HCT116 (cell line): ENCODE results near the gene SMYD3. TPM values are rescaled to one million over a fixed set of nuclear protein-coding genes. Genes with fewer than 3 reads are reported as not detected.

Experiments
- ATAC-seq: fragments of 200-7000 bp; cut with Tn5 transposase; 2 replicates; pipeline ENCODE4 v1.9.1; 2020; ENCODE audit warnings: mild to moderate bottlenecking, moderate library complexity
- BruUV-seq: library from RNA; stranded (reverse); fragments of 400-500 nt; replicated peaks from 2 replicates; lab custom pipeline; 2021; lab: Mats Ljungman, UMichigan
- CTCF ChIA-PET: fragments of 300-600 bp; sonication (Branson Sonifier 250); formaldehyde crosslinking; loops from one replicate; lab custom pipeline; 2021; ENCODE audit warnings: antibody characterized with exemption; lab: Charles Lee
- POLR2A ChIA-PET: fragments of 300-600, 350-600 bp; sonication (Branson Sonifier 250); formaldehyde crosslinking; loops from one replicate; lab custom pipeline; 2021; ENCODE audit warnings: antibody characterized with exemption; lab: Charles Lee
- RAD21 ChIA-PET, 2 experiments: fragments of 300-600 bp; sonication (Branson Sonifier 250); formaldehyde crosslinking; loops; one replicate each; lab custom pipeline; 2023; ENCODE audit warnings: low total read pairs in 2 of 2; ENCODE audit not compliant: uncharacterized antibody in 2 of 2, unreplicated experiment in 2 of 2, low non-redundant PET in 1 of 2; lab: Charles Lee
- DNase-seq: peaks from one replicate; pipeline ENCODE4 v3.0.0-alpha.2; 2010; ENCODE audit warnings: low read depth, low spot score
- H2AFZ ChIP-seq: fragments of 200-600 bp; shearing (Covaris generic), sonication (generic); 2 replicates; pipeline ENCODE4 v1.6.1; 2017; ENCODE audit warnings: low read depth, mixed run types, mixed read lengths, antibody characterized with exemption, low read length; ENCODE audit not compliant: poor library complexity, severe bottlenecking
- H3K27ac ChIP-seq: 2 replicates; pipeline ENCODE4 v1.5.1; 2012; ENCODE audit warnings: low read depth, low read length
- H3K27me3 ChIP-seq: fragments of 200-600 bp; sonication (generic); 2 replicates; pipeline ENCODE4 v1.6.1; 2016; ENCODE audit warnings: mixed run types, low read length, mixed read lengths; ENCODE audit not compliant: insufficient read depth
- H3K36me3 ChIP-seq, 2 experiments: fragments of 200-500 bp in 1 of 2; fragments of 200-600 bp in 1 of 2; sonication (Bioruptor generic) in 1 of 2; sonication (generic) in 1 of 2; 2 replicates each; pipeline versions ENCODE4 v1.5.1 to v1.6.1; 2014 to 2016; ENCODE audit warnings: low read length in 2 of 2, inconsistent platforms in 1 of 2, mixed read lengths in 1 of 2, mixed run types in 1 of 2; ENCODE audit not compliant: insufficient read depth in 2 of 2, control insufficient read depth in 1 of 2
- H3K4me1 ChIP-seq, 2 experiments: fragments of 200-600 bp in 1 of 2; sonication (generic) in 1 of 2; 2 replicates each; pipeline versions ENCODE4 v1.5.1 to v1.6.1; 2012 to 2017; ENCODE audit warnings: low read length in 2 of 2, inconsistent platforms in 1 of 2, mild to moderate bottlenecking in 1 of 2, mixed read lengths in 1 of 2, mixed run types in 1 of 2, moderate library complexity in 1 of 2; ENCODE audit not compliant: insufficient read depth in 2 of 2, control insufficient read depth in 1 of 2
- H3K4me2 ChIP-seq: fragments of 200-600 bp; sonication (generic); 2 replicates; pipeline ENCODE4 v1.6.1; 2017; ENCODE audit warnings: mixed run types, low read length, mixed read lengths
- H3K4me3 ChIP-seq, 2 experiments: fragments of 200-600 bp in 1 of 2; sonication (generic) in 1 of 2; replicated peaks in 1 of 2; 2 replicates each; pipeline ENCODE4 v1.5.1; 2011 to 2016; ENCODE audit warnings: low read length in 2 of 2, control low read depth in 1 of 2, low read depth in 1 of 2, mild to moderate bottlenecking in 1 of 2, mixed read lengths in 1 of 2, mixed run types in 1 of 2
- H3K79me2 ChIP-seq: fragments of 200-600 bp; sonication (generic); 2 replicates; pipeline ENCODE4 v1.6.1; 2017; ENCODE audit warnings: mild to moderate bottlenecking, mixed run types, low read length, moderate library complexity, mixed read lengths; ENCODE audit not compliant: insufficient read depth
- H3K9ac ChIP-seq: fragments of 200-600 bp; sonication (generic); 2 replicates; pipeline ENCODE4 v1.6.1; 2016; ENCODE audit warnings: low read length, mixed read lengths
- H3K9me2 ChIP-seq: fragments of 200-600 bp; sonication (generic), shearing (Covaris generic); 2 replicates; pipeline ENCODE4 v1.6.1; 2017; ENCODE audit warnings: mixed run types, mild to moderate bottlenecking, moderate library complexity; ENCODE audit not compliant: insufficient read depth
- H3K9me3 ChIP-seq, 2 experiments: fragments of 200-500 bp in 1 of 2; fragments of 200-600 bp in 1 of 2; sonication (Bioruptor generic) in 1 of 2; sonication (generic) in 1 of 2; 2 replicates each; pipeline ENCODE4 v1.6.1; 2014 to 2017; ENCODE audit warnings: low read length in 2 of 2, mixed read lengths in 2 of 2, inconsistent platforms in 1 of 2, low read depth in 1 of 2, mild to moderate bottlenecking in 1 of 2, mixed run types in 1 of 2, moderate library complexity in 1 of 2; ENCODE audit not compliant: control insufficient read depth in 1 of 2, insufficient read depth in 1 of 2
- H4K20me1 ChIP-seq: fragments of 200-600 bp; sonication (generic), shearing (Covaris generic); 2 replicates; pipeline ENCODE4 v1.6.1; 2017; ENCODE audit warnings: mixed run types, mild to moderate bottlenecking, moderate library complexity; ENCODE audit not compliant: insufficient read depth
- CBX3 ChIP-seq: IDR thresholded peaks from 2 replicates; pipeline ENCODE4 v1.6.1; 2012; ENCODE audit warnings: low read depth
- CEBPB ChIP-seq: IDR thresholded peaks from 2 replicates; pipeline ENCODE4 v1.6.1; 2012; ENCODE audit warnings: low read depth
- EGR1 ChIP-seq: IDR thresholded peaks from 2 replicates; pipeline ENCODE4 v1.6.1; 2012; ENCODE audit warnings: low read depth
- ELF1 ChIP-seq: IDR thresholded peaks from 2 replicates; pipeline ENCODE4 v1.6.1; 2012; ENCODE audit warnings: low read depth, borderline replicate concordance
- EZH2 ChIP-seq: fragments of 200-600 bp; sonication (generic); IDR thresholded peaks from 2 replicates; pipeline ENCODE4 v1.6.1; 2017; ENCODE audit warnings: antibody characterized with exemption, mixed run types
- EZH2phosphoT487 ChIP-seq: fragments of 200-600 bp; IDR thresholded peaks from 2 replicates; pipeline ENCODE4 v1.6.1; 2018; ENCODE audit warnings: antibody characterized with exemption, borderline replicate concordance
- FOSL1 ChIP-seq: IDR thresholded peaks from 2 replicates; pipeline ENCODE4 v1.6.1; 2012; ENCODE audit warnings: low read depth
- JUND ChIP-seq: IDR thresholded peaks from 2 replicates; pipeline ENCODE4 v1.6.1; 2012
- POLR2A ChIP-seq: IDR thresholded peaks from 2 replicates; pipeline ENCODE4 v1.7.0; 2011; ENCODE audit warnings: borderline replicate concordance; ENCODE audit not compliant: insufficient read depth, insufficient read length; ENCODE audit errors: extremely low read depth
- RAD21 ChIP-seq: IDR thresholded peaks from 2 replicates; pipeline ENCODE4 v1.6.1; 2012; ENCODE audit warnings: low read depth, mild to moderate bottlenecking
- SIN3A ChIP-seq: IDR thresholded peaks from 2 replicates; pipeline ENCODE4 v1.6.1; 2012; ENCODE audit warnings: low read depth
- SP1 ChIP-seq: IDR thresholded peaks from 2 replicates; pipeline ENCODE4 v1.6.1; 2012; ENCODE audit warnings: low read depth
- SRF ChIP-seq: IDR thresholded peaks from 2 replicates; pipeline ENCODE4 v1.6.1; 2012; ENCODE audit warnings: low read depth
- TCF7L2 ChIP-seq: IDR thresholded peaks from 2 replicates; pipeline ENCODE4 v1.7.0; 2011; ENCODE audit warnings: borderline replicate concordance, inconsistent platforms; ENCODE audit not compliant: insufficient read depth, insufficient read length; ENCODE audit errors: extremely low read depth
- YY1 ChIP-seq: IDR thresholded peaks from 2 replicates; pipeline ENCODE4 v1.6.1; 2011; ENCODE audit warnings: low read length, low read depth, moderate library complexity, mild to moderate bottlenecking; ENCODE audit not compliant: insufficient replicate concordance; ENCODE audit errors: extremely low read depth
- ZBTB33 ChIP-seq: IDR thresholded peaks from 2 replicates; pipeline ENCODE4 v1.6.1; 2011; ENCODE audit warnings: mild to moderate bottlenecking, low read length, moderate library complexity; ENCODE audit not compliant: insufficient replicate concordance; ENCODE audit errors: extremely low read depth
- ZNF274 ChIP-seq: fragments of 200-500 bp; sonication (Bioruptor generic); IDR thresholded peaks from 2 replicates; pipeline ENCODE4 v1.6.1; 2014; ENCODE audit warnings: mild to moderate bottlenecking, low read depth, low read length, inconsistent platforms
- intact Hi-C: fragments of 100-400 bp; cut with micrococcal nuclease; formaldehyde crosslinking; loops from 2 replicates; pipeline ENCODE4 v1.10.0; 2022
- total RNA-seq: library from RNA; stranded (reverse); gene quantifications from one replicate; pipeline ENCODE4 v1.2.1, GENCODE V29; 2021; ENCODE audit not compliant: unreplicated experiment
- TF ChIP-seq, protein P1 (sequence below), 3 experiments: fragments of 200-600 bp in 1 of 3; sonication (generic) in 1 of 3; IDR thresholded peaks in 2 of 3; conservative IDR thresholded peaks in 1 of 3; 2 replicates each; pipeline ENCODE4 v1.5.1; 2012 to 2017; ENCODE audit warnings: low read depth in 2 of 3, low read length in 2 of 3, antibody characterized with exemption in 1 of 3, borderline replicate concordance in 1 of 3, control low read depth in 1 of 3, mild to moderate bottlenecking in 1 of 3, mixed read lengths in 1 of 3, mixed run types in 1 of 3, moderate library complexity in 1 of 3; ENCODE audit not compliant: insufficient read depth in 1 of 3
- TF ChIP-seq, protein P2 (sequence below): IDR thresholded peaks from 2 replicates; pipeline ENCODE4 v1.6.1; 2012; ENCODE audit warnings: low read depth

Gene SMYD3
- total RNA-seq, 1 experiment from 2014 or later, result 33.6 TPM

- H3K4me2 ChIP-seq, result no peak overlapping the region
- RAD21 ChIA-PET, result no interaction called here
- no peak for DNase-seq
- H3K9me2 ChIP-seq, result no peaks in the 10 kb centered on the region
- no TSS peak for BruUV-seq
- H3K27ac ChIP-seq, result no peak overlapping the region
- peaks cover 3 to 6% of the 10 kb centered on the region in 2 experiments; a peak in 2 of 4 replicates for H3K4me1 ChIP-seq
- H3K79me2 ChIP-seq, result no peaks in the 10 kb centered on the region
- TF ChIP-seq EZH2, result no peak
- no peak for TF ChIP-seq CEBPB
- TF ChIP-seq ELF1, result no peak
- no peak for TF ChIP-seq ZNF274
- no peak for TF ChIP-seq ZBTB33
- no peak for TF ChIP-seq SP1
- TF ChIP-seq, protein P1, sequence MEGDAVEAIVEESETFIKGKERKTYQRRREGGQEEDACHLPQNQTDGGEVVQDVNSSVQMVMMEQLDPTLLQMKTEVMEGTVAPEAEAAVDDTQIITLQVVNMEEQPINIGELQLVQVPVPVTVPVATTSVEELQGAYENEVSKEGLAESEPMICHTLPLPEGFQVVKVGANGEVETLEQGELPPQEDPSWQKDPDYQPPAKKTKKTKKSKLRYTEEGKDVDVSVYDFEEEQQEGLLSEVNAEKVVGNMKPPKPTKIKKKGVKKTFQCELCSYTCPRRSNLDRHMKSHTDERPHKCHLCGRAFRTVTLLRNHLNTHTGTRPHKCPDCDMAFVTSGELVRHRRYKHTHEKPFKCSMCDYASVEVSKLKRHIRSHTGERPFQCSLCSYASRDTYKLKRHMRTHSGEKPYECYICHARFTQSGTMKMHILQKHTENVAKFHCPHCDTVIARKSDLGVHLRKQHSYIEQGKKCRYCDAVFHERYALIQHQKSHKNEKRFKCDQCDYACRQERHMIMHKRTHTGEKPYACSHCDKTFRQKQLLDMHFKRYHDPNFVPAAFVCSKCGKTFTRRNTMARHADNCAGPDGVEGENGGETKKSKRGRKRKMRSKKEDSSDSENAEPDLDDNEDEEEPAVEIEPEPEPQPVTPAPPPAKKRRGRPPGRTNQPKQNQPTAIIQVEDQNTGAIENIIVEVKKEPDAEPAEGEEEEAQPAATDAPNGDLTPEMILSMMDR (IDR thresholded peaks at IDR 0.05 in 2 of 3, conservative IDR thresholded peaks at IDR 0.05 in 1 of 3; ENCODE audit: borderline replicate concordance in 1 of 3, insufficient read depth in 1 of 3, low read depth in 2 of 3, low read length in 2 of 3), result no peak
- TF ChIP-seq, protein P2, sequence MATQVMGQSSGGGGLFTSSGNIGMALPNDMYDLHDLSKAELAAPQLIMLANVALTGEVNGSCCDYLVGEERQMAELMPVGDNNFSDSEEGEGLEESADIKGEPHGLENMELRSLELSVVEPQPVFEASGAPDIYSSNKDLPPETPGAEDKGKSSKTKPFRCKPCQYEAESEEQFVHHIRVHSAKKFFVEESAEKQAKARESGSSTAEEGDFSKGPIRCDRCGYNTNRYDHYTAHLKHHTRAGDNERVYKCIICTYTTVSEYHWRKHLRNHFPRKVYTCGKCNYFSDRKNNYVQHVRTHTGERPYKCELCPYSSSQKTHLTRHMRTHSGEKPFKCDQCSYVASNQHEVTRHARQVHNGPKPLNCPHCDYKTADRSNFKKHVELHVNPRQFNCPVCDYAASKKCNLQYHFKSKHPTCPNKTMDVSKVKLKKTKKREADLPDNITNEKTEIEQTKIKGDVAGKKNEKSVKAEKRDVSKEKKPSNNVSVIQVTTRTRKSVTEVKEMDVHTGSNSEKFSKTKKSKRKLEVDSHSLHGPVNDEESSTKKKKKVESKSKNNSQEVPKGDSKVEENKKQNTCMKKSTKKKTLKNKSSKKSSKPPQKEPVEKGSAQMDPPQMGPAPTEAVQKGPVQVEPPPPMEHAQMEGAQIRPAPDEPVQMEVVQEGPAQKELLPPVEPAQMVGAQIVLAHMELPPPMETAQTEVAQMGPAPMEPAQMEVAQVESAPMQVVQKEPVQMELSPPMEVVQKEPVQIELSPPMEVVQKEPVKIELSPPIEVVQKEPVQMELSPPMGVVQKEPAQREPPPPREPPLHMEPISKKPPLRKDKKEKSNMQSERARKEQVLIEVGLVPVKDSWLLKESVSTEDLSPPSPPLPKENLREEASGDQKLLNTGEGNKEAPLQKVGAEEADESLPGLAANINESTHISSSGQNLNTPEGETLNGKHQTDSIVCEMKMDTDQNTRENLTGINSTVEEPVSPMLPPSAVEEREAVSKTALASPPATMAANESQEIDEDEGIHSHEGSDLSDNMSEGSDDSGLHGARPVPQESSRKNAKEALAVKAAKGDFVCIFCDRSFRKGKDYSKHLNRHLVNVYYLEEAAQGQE, result no peak
- TF ChIP-seq CBX3, result no peak
- TF ChIP-seq EGR1, result no peak
- TF ChIP-seq FOSL1, result no peak
- TF ChIP-seq SIN3A, result no peak
- TF ChIP-seq YY1, result no peak
- no peak for TF ChIP-seq TCF7L2
- TF ChIP-seq POLR2A, result no peak
- no peak for TF ChIP-seq SRF
- no peak for TF ChIP-seq RAD21
- no peak for TF ChIP-seq JUND
- TF ChIP-seq EZH2phosphoT487, result no peak
- TF ChIP-seq, all 23 proteins: peak for 0
- H3K36me3 ChIP-seq, result no peaks in the 10 kb centered on the region
- H3K9ac ChIP-seq, result no peak overlapping the region
- H3K4me3 ChIP-seq, result no peak overlapping the region
- ChIA-PET CTCF (no interaction called here), POLR2A (no interaction called here)
- no peaks in the 10 kb centered on the region for H3K9me3 ChIP-seq
- no peak for ATAC-seq
- intact Hi-C loops, result no loop called here
- no peaks in the 10 kb centered on the region for H4K20me1 ChIP-seq
- no peak overlapping the region for H2AFZ ChIP-seq
- H3K27me3 ChIP-seq, result 0 out of 2 replicates have a peak, but pooled peaks cover 7% of the 10 kb centered on the region
Observed at GRCh38 chr1:245701631-245702030, 805.4 kb downstream of the SMYD3 start.
